ENCODE data around the gene MAK.

GRCh38 chr6:10779076-10779475 is 59.3 kb downstream of the MAK start:
- TF ChIP-seq CTCF (IDR thresholded peaks at IDR 0.05) (no peak), POLR2A (IDR thresholded peaks at IDR 0.05) (no peak)
